Thyroid gland (tissue), 4 donors: ENCODE data around the gene RSPO1.

ENCODE experiments used
- CTCF ChIP-seq, 6 experiments: fragments of 200-600 bp in 3 of 6; fragments of 450-650 bp in 3 of 6; sonication (generic) in 3 of 6; IDR thresholded peaks; one replicate each; pipeline ENCODE4 v1.5.1; 2016 to 2019; ENCODE audit warnings: antibody characterized with exemption in 6 of 6, mild to moderate bottlenecking in 2 of 6, inconsistent platforms in 1 of 6, moderate library complexity in 1 of 6
- POLR2A ChIP-seq, 2 donors: fragments of 450-650 bp; IDR thresholded peaks; one replicate each; pipeline ENCODE4 v1.6.1; 2017; ENCODE audit warnings: antibody characterized with exemption in 2 of 2, mild to moderate bottlenecking in 2 of 2, moderate library complexity in 1 of 2

- TF ChIP-seq POLR2A (IDR thresholded peaks at IDR 0.05) (no peak), CTCF (IDR thresholded peaks at IDR 0.05) (no peak)
Measured at GRCh38 chr1:37658486-37658885, 23.8 kb upstream of the RSPO1 start.
